OCI-LY3 (cell line): ENCODE measurements around the gene ATXN7L3B.

ENCODE experiments used
- EZH2phosphoT487 ChIP-seq: fragments of 200-600 bp; shearing (Covaris generic); IDR thresholded peaks from 2 replicates; pipeline ENCODE4 v1.6.1; 2018; ENCODE audit warnings: antibody characterized with exemption, mixed run types, low read depth
- TF ChIP-seq, protein P1 (sequence below): fragments of 200-600, 300-600 bp; sonication (generic); IDR thresholded peaks from 2 replicates; pipeline ENCODE4 v1.5.1; 2014; ENCODE audit warnings: antibody characterized with exemption, low read length, low read depth

DNA sequence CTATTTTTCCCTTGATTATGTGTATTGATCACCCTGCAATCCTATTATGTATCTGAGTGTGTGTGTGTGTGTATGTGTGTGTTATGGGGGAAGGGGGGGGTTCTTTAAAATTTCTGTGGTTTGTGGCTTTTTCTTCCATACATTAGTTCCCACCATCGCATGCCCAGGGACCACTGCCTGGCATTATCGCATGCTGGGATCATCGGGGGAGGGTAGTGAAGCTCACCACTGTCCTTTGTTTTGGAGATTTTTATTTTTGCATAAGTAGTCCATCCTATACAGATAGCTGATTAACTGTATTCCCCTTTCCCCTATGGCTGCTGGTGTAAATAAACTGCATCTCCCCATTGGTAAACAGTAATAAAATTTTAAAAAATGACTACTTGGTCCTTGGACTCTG lies 3.4 kb downstream of the ATXN7L3B start:
- TF ChIP-seq, protein P1, sequence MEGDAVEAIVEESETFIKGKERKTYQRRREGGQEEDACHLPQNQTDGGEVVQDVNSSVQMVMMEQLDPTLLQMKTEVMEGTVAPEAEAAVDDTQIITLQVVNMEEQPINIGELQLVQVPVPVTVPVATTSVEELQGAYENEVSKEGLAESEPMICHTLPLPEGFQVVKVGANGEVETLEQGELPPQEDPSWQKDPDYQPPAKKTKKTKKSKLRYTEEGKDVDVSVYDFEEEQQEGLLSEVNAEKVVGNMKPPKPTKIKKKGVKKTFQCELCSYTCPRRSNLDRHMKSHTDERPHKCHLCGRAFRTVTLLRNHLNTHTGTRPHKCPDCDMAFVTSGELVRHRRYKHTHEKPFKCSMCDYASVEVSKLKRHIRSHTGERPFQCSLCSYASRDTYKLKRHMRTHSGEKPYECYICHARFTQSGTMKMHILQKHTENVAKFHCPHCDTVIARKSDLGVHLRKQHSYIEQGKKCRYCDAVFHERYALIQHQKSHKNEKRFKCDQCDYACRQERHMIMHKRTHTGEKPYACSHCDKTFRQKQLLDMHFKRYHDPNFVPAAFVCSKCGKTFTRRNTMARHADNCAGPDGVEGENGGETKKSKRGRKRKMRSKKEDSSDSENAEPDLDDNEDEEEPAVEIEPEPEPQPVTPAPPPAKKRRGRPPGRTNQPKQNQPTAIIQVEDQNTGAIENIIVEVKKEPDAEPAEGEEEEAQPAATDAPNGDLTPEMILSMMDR, result no peak
- no peak for TF ChIP-seq EZH2phosphoT487
